HG03520 (cell line): ENCODE results near the gene NT5C1B.

Experiments used
- ATAC-seq: cut with Tn5 transposase; IDR thresholded peaks from one replicate; pipeline ENCODE4 v1.9.1; 2021; ENCODE audit warnings: mild to moderate bottlenecking, moderate library complexity; ENCODE audit not compliant: unreplicated experiment

Gene NT5C1B

GRCh38 chr2:18518116-18519111 is 71.0 kb downstream of the NT5C1B start:
- no peak for ATAC-seq

GRCh38 chr2:18517386-18517785 is 72.0 kb downstream of the NT5C1B start:
- ATAC-seq, result no peak

DNA sequence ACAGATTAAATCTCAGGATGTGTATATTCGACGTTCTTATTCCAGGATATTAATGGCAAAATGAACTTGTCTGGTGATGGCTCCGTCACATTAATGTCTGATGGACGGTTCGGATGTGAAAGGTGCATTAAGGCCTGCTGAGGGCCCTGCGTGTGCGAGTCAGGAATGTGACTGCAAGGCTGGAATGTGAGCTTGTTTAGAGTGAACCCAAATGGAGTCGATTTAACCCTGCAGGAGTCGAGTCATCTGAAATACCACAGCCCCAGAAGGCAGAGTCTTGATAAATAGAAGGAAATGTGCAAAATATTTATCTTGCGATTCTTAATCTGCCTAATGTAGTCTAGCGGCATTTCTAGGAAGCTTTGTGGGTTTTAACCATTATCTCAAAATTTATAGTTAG is 73.3 kb downstream of the NT5C1B start:
- no peak for ATAC-seq

DNA sequence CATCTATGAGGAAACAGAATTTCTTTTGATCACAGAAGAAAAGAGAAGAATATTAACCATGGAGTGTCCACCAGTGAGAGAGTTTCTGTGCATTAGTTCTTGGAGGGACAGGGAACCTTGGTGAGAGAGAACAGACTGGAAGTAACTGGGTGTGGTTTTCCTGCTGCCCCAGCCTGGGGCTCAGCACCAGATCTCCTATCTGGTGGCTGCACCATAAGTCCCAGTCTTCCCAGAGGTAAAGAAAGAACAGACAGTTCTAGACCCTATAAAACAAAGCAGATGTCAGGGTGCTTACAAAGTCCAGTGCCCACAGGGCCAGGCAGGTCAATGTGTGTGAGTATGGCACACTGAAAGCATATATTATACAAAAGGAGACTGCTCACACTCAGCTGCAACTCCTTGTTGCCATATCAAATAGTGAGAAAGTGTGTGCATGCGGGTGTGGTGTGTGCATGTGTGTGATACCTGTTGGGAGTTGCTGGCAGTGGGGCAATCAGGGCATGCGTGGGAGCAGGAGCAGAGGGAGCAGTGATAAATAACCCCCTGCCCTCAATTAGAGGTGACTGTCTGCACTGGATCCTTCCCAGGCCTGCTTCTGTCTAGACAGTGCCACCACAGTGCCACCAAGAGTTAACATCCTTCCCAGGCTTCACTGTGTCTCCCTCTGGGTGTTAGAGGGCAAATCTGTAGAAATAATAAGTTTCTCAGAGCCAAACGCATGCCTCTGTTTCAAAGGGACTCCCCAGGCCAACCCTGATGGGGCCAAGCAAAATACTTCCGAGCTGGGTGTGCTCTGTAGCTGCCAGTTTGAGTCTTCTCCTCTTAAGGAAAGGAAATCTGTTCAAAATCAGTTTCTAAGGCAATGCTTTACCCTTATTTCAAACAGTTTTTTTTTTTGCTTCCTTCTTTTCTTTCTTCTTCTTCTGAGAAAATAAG is 74.6 kb downstream of the NT5C1B start:
- ATAC-seq, result no peak
